Measurements from ENCODE around the gene C17orf75.

The C17orf75 gene

GRCh38 chr17:32287804-32288511 is 54.0 kb downstream of the C17orf75 start:
- no peaks in the 10 kb centered on the region for H3K4me1 ChIP-seq (ENCODE audit: control insufficient read depth, insufficient read depth, low read length)
- no peak overlapping the region for H3K9ac ChIP-seq (ENCODE audit: low read length)
- peaks cover 17% of the 10 kb centered on the region for H3K27me3 ChIP-seq (replicated peaks; ENCODE audit: control insufficient read depth, insufficient read depth, low read length)
- no peak for DNase-seq (ENCODE audit: low read depth)
- H3K36me3 ChIP-seq (ENCODE audit: control insufficient read depth, insufficient read depth, low read length, severe bottlenecking) = no peaks in the 10 kb centered on the region
- no peak overlapping the region for H3K4me3 ChIP-seq (ENCODE audit: low read length)
- no peaks in the 10 kb centered on the region for H3K9me3 ChIP-seq (ENCODE audit: control insufficient read depth, low read length)

DNA sequence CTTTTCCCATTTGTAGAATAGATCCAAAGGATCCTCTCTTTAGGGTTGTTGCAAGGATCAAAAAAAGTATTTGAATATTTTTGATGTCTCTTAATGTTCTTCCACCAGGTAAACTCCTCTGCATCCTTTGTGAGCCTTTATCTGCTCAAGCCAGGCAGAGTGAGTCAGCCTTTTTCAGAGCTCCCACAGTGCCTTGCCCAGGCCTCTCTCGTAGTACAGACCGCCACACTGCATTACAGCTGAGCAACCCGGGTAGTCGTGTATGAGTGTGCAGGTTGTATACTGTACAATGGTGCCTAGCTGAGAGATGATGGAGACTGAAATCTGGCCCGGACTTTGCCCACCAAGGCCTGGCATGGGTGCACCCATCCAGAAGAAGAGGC is 55.5 kb downstream of the C17orf75 start:
- no peak for DNase-seq (ENCODE audit: low read depth)
- Histone ChIP-seq H3K27me3 (replicated peaks; ENCODE audit: control insufficient read depth, insufficient read depth, low read length) (peaks cover 17% of the 10 kb centered on the region), H3K9me3 (ENCODE audit: control insufficient read depth, low read length) (no peaks in the 10 kb centered on the region), H3K9ac (ENCODE audit: low read length) (no peak overlapping the region), H3K4me3 (ENCODE audit: low read length) (no peak overlapping the region), H3K4me1 (ENCODE audit: control insufficient read depth, insufficient read depth, low read length) (no peaks in the 10 kb centered on the region), H3K36me3 (ENCODE audit: control insufficient read depth, insufficient read depth, low read length, severe bottlenecking) (no peaks in the 10 kb centered on the region)

DNA sequence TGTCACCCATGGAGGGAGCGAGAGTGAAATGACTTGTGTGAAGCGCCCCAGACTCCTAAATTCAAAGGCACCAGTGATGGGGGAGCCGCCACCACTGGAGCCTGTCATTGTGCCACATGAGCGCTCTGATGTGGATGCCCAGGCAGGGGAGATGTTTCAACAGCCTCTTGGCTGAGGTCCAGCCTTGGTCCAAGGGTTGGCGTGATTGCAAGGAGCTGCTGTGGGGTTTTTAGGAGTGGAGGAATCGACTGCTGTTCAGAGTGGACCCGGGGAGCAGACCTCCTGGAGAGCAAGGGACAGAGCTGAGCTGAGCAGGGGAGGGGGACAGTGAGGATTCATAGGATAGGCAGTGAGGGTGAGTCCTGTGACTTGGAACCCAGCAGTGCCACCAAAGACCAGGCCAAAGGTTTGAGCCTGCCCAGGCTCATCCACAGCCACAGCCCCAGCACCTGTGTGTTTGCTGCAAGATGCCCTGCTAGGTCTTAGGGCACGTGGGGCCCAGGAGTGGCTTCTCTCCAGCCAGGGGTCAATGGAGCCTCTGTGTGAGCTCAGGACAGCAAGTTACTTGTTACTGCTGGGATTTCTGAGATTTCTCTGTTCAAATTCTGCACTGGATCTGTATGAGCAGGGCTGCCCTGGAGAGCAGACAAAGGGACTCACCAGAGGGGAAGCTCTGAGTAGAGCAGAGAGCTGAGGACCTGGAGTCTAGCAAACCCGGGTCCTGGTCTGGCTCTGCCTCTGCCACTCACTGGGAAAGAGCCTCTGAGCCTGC is 56.0 kb downstream of the C17orf75 start:
- no peak for DNase-seq (ENCODE audit: low read depth)
- Histone ChIP-seq H3K4me3 (ENCODE audit: low read length) (no peak overlapping the region), H3K36me3 (ENCODE audit: control insufficient read depth, insufficient read depth, low read length, severe bottlenecking) (no peaks in the 10 kb centered on the region), H3K9ac (ENCODE audit: low read length) (no peak overlapping the region), H3K4me1 (ENCODE audit: control insufficient read depth, insufficient read depth, low read length) (no peaks in the 10 kb centered on the region), H3K27me3 (replicated peaks; ENCODE audit: control insufficient read depth, insufficient read depth, low read length) (peaks cover 17% of the 10 kb centered on the region), H3K9me3 (ENCODE audit: control insufficient read depth, low read length) (no peaks in the 10 kb centered on the region)

DNA sequence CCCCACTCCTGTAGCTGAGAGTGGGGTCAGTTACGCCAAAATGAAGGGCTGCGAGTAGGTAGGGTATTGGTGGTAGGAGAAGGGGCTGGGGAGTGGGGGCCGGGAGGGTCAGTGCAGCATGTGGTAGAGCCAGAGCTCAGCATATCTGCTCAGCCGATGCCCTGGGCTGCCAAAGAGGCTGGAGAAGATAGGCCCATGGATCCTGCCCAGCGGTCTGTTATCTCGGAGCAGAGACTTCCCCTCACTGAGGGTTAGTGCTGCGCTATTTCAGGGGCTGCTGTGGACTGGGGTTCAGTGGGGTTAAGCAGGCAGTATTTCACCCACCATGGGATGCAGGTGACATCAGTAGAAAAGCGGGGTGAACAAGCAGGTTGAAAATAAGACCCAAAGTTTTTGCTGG is 56.7 kb downstream of the C17orf75 start:
- peaks cover 16% of the 10 kb centered on the region for H3K27me3 ChIP-seq (replicated peaks; ENCODE audit: control insufficient read depth, insufficient read depth, low read length)
- DNase-seq (ENCODE audit: low read depth) = no peak
- H3K9me3 ChIP-seq (ENCODE audit: control insufficient read depth, low read length) = no peaks in the 10 kb centered on the region
- no peak overlapping the region for H3K4me3 ChIP-seq (ENCODE audit: low read length)
- no peaks in the 10 kb centered on the region for H3K4me1 ChIP-seq (ENCODE audit: control insufficient read depth, insufficient read depth, low read length)
- H3K36me3 ChIP-seq (ENCODE audit: control insufficient read depth, insufficient read depth, low read length, severe bottlenecking) = no peaks in the 10 kb centered on the region
- H3K9ac ChIP-seq (ENCODE audit: low read length) = no peak overlapping the region

GRCh38 chr17:32283745-32284201 is 58.2 kb downstream of the C17orf75 start:
- no peaks in the 10 kb centered on the region for H3K9me3 ChIP-seq (ENCODE audit: control insufficient read depth, low read length)
- H3K9ac ChIP-seq (ENCODE audit: low read length) = no peak overlapping the region
- no peak for DNase-seq (ENCODE audit: low read depth)
- H3K36me3 ChIP-seq (ENCODE audit: control insufficient read depth, insufficient read depth, low read length, severe bottlenecking) = no peaks in the 10 kb centered on the region
- no peaks in the 10 kb centered on the region for H3K4me1 ChIP-seq (ENCODE audit: control insufficient read depth, insufficient read depth, low read length)
- no peak overlapping the region for H3K4me3 ChIP-seq (ENCODE audit: low read length)
- peaks cover 19% of the 10 kb centered on the region for H3K27me3 ChIP-seq (replicated peaks; ENCODE audit: control insufficient read depth, insufficient read depth, low read length)

DNA sequence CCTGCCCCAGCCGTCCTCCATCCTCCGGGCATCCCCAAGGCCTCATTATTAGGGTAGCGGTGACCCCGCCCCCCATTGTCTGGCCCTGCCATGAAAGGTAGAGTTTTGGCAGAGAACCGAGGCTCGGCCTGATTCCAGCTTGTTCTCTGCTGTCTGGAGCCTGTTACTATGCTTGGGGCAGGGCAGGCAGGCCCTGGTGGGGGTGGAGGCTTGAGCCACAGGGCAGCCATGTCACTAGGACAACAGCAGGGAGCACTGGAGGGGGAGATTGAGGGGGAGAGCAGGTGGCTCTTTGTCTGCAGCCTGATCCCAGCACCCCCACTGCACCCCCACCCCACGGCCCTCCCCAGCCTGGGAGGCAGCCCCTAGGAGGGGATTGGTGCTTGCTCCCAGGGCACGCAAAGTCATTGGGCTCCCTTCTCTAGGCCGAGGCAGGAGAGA is 60.9 kb downstream of the C17orf75 start:
- H3K9me3 ChIP-seq (ENCODE audit: control insufficient read depth, low read length) = no peaks in the 10 kb centered on the region
- H3K4me3 ChIP-seq (ENCODE audit: low read length) = no peak overlapping the region
- no peak overlapping the region for H3K9ac ChIP-seq (ENCODE audit: low read length)
- no peaks in the 10 kb centered on the region for H3K36me3 ChIP-seq (ENCODE audit: control insufficient read depth, insufficient read depth, low read length, severe bottlenecking)
- H3K4me1 ChIP-seq (ENCODE audit: control insufficient read depth, insufficient read depth, low read length) = peaks cover 7% of the 10 kb centered on the region
- no peak for DNase-seq (ENCODE audit: low read depth)
- H3K27me3 ChIP-seq (replicated peaks; ENCODE audit: control insufficient read depth, insufficient read depth, low read length) = peaks cover 21% of the 10 kb centered on the region

GRCh38 chr17:32279891-32280716 is 61.9 kb downstream of the C17orf75 start:
- Histone ChIP-seq H3K27me3 (replicated peaks; ENCODE audit: control insufficient read depth, insufficient read depth, low read length) (peaks cover 21% of the 10 kb centered on the region), H3K36me3 (ENCODE audit: control insufficient read depth, insufficient read depth, low read length, severe bottlenecking) (no peaks in the 10 kb centered on the region), H3K9me3 (ENCODE audit: control insufficient read depth, low read length) (no peaks in the 10 kb centered on the region), H3K4me3 (ENCODE audit: low read length) (no peak overlapping the region), H3K4me1 (ENCODE audit: control insufficient read depth, insufficient read depth, low read length) (peaks cover 16% of the 10 kb centered on the region), H3K9ac (ENCODE audit: low read length) (no peak overlapping the region)
- no peak for DNase-seq (ENCODE audit: low read depth)

- peaks cover 20% of the 10 kb centered on the region for H3K4me1 ChIP-seq (ENCODE audit: control insufficient read depth, insufficient read depth, low read length)
- H3K27me3 ChIP-seq (replicated peaks; ENCODE audit: control insufficient read depth, insufficient read depth, low read length) = peaks cover 21% of the 10 kb centered on the region
- H3K9ac ChIP-seq (ENCODE audit: low read length) = no peak overlapping the region
- H3K36me3 ChIP-seq (ENCODE audit: control insufficient read depth, insufficient read depth, low read length, severe bottlenecking) = no peaks in the 10 kb centered on the region
- H3K4me3 ChIP-seq (ENCODE audit: low read length) = no peak overlapping the region
- DNase-seq (ENCODE audit: low read depth) = no peak
- no peaks in the 10 kb centered on the region for H3K9me3 ChIP-seq (ENCODE audit: control insufficient read depth, low read length)
Observed at GRCh38 chr17:32278815-32279214, 63.2 kb downstream of the C17orf75 start.
